ENCODE measurements around the gene SCN8A. TPM values are rescaled to one million over a fixed set of nuclear protein-coding genes. Genes with fewer than 3 reads are reported as not detected.

SCN8A gene
- under 0.01 TPM in 1 of 2 replicates, not detected in the other for total RNA-seq

DNA sequence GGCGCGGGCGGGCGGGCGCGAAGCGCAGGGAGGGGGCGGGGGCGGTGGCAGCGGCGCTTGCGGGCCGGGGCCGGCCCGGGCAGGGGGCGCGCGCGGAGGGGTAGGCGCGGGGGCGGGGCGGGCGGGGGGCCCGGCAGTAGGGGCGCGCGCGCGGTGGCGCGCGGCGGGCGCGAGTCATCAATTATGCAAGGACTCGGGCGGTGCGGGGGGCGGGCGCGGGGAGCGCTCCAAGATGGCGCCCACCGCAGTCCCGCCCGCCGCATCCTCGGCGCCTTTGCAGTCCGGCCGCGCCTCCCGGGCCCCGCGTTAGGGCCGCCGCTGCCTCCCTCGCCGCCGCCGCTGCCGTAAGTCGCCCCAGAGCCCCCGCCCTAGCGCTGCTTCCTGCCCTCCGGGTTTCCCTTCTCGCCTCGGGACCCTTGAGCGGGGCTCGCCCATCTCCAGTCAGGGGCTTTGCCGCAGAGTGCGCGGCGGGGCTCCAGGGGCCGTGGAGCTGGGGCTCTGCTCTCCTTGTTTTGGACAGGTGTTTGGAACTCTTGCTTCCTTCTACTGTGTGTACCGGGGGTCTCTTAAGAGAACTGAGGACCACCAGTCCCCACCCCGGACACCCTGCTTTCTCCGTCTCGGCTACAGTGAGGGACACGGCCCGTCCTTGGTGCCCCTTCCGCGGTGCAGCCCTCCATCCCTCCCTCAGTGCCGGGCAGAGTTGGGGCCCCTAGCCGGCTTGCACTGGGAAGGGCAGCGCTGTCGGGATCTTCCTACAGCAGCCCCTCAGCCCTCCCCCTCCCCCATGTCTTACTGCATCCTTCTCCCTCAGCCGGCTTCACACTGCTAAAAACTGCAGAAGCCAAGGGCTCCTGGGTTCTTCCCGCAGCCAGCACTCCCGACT, at the start of gene SCN8A:
Gene SCN8A (plus strand): TSS at position 218 of the 886 bp plus-strand sequence. CDS start 71,585 bp downstream, outside the sequence.

DNA sequence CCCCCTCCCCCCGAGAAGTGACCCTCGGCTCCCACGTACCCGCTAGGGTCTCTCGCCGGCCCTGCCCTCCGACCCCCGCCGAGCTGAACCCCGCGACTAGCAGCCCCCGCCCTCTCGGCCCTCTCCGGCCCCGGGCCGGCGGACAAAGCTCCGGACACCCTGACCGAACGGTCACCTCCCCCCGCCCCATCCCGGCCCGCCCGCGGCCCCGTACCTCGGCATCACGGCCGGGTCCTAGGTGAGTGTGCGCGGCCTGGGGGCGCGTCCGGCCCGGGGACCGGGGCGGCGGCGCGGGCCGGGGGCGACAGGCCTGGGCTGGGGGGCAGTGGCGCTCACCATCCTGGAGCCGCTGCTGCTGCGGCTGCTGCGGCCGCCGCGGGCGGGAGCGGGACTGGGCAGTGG, 257.3 kb downstream of the SCN8A start, which contains the start of gene FIGNL2:
Gene FIGNL2 (minus strand): TSS at position 393 of the 402 bp plus-strand sequence. CDS start 26,305 bp downstream, outside the sequence.

Other genes starting within 250 kb of the SCN8A start
- gene CELA1, start 244.6 kb upstream of the SCN8A start, total RNA-seq = not detected in 2 replicates
- 33.9 and 42.5 TPM in 2 replicates for gene GALNT6, start 199.8 kb upstream of the SCN8A start, total RNA-seq
- gene SLC4A8, start 166.4 kb upstream of the SCN8A start, total RNA-seq = 0.23 and 0.28 TPM in 2 replicates